HG03103 (cell line): Measurements from ENCODE around the gene NEK11.
A peak's percentile ranks its signal among the peaks of the same experiment; 100 is the strongest.

Source experiments
- ATAC-seq: cut with Tn5 transposase; IDR thresholded peaks from one replicate; pipeline ENCODE4 v1.9.1; 2021; ENCODE audit warnings: low read depth; ENCODE audit not compliant: unreplicated experiment

Gene NEK11

DNA sequence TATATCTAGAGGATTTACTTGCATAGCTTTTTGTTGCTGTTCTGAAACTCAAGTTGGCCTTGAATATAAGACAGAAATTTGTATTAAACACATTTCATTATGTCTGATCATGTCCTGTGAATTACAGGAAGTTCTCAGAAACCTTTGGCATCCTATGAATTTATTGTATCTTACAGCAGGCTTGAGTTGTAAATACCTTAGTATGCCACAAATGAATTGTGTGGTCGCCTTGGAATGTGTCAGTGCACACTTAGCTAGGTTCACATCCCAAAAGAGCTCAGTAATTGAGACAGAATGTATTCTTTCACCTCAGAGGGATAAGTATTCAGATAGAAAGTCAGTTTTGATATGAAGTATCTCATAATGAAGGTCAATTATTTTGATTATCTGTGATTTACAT is 83.4 kb downstream of the NEK11 start:
- ATAC-seq, result no peak

DNA sequence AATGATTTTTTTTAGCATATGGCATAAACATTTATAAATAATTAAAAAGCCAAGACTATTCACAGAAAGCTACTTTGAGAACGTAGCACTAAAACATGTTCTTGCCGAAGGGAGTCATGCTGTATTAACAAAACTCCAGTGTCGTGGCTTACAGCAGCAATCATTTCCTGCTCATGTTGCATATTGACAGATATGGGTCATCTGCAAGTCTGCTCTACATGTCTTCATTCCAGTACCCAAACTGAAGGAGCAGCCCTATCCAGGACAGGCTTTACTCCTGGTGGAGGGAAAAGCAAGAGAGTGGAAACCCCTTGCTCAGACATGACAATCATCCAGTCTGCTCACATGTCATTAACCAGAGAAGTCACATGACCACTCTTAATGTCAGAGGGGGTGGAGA is 87.6 kb downstream of the NEK11 start:
- ATAC-seq, result no peak

DNA sequence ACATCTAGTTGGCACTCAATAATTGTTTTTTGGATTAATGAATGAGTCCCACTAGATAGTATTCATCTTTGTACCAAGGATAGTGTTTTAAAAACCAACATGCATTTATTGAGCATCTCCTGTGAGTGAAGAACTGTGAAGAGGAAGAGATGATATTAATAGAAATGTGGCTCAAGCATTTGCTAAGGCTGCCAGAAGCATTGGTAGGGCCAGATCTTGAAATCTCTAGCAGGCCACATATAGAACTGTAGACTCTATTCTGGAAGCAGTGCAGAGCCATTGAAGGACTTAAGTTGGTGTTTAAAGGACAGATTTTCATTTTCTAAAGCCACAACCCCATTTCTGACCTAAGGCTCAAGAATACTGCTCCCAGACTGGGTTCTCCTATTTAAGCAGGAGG is 99.0 kb downstream of the NEK11 start:
- ATAC-seq, result no peak

DNA sequence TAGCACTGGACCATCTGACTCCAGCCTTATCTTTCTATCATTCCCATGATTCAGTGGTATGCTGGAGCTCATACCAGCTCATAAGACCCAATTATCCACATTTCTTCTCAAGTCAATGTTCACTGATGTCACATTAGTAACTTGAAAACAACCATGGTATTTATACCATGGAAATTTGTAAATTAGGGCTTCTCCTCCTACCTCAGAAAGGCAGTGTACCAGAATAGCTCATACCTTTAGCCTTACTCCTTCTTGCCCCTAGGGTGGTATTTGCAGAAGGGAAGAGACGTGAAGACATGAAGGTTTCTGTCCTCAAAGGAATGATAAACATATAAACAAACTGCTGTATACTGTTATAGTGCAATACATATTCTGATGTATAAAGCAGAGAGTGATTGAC is 114.2 kb downstream of the NEK11 start:
- ATAC-seq, result no peak

DNA sequence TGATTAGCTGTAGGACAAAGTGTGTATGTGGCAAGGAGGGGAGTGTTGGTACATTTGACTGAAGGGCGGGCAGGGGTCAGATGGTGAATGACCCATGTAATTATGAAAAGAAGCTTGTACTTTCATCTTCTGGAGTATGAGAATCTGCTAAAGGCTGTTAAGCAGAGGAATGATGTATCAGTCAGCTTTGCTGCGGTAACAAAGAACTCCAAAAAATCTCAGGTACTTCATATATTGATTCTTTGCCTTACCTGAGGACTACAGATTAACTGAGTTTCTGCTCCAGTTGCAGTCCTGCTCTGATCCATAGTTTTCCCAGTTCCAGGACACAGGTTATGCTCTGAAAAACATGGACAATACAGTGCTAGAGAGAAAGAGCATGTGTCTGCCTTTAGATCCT is 115.1 kb downstream of the NEK11 start:
- ATAC-seq, result no peak

DNA sequence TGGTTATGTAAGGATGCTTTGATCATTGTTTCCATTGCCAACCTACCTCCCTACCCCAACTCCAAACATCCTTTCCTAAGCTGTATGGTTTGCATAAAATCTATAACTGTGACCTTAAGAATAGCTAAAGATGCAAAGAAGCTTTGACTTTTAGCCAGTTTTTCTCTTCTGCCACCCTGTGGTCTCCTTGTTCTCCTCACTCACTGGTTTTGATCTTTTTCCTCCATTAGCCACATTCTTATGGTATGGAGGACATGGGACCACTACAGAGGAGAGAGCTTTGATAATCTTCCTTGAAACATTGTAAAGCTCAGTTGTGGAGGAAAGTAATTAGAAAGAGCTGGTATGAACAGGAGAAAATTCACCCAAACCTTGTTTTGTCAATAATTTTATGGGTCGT is 115.9 kb downstream of the NEK11 start:
- no peak for ATAC-seq

DNA sequence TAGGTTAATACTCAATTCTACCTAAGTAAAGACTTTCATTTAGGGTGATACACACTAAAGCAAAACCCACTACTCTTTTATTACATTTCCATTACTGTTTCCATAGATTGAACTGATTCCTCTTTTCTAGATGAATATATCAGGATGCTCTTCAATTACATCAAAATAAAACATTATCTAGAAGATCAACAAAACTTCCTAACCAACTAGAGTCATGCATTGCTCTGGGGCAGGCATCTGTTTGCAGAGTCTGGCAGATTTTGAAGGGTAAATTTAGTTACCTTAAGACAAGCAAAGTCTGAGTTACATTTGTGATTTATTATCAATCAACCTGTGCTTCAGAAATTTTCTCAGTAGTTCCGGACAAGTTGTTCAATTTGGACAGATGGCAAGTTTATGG is 117.1 kb downstream of the NEK11 start:
- no peak for ATAC-seq

DNA sequence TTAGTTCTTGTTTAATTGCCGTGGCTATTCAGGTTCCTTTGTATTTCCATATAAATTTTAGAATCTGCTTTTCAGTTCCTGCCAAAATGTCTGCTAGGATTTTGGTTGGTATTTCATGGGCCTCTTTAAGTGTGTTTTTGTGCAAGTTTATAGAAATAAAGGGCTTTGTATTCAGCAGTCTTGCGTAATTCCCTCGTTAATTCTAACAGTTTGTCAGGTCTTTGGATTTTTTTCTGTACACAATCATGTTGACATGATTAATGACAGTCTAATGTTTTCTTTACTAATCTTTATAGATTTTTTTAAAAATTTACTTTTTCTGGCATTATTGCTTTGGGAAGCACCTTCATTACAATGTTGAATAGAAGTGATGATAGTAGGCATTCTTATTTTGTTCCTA is 120.9 kb downstream of the NEK11 start:
- ATAC-seq, result no peak

DNA sequence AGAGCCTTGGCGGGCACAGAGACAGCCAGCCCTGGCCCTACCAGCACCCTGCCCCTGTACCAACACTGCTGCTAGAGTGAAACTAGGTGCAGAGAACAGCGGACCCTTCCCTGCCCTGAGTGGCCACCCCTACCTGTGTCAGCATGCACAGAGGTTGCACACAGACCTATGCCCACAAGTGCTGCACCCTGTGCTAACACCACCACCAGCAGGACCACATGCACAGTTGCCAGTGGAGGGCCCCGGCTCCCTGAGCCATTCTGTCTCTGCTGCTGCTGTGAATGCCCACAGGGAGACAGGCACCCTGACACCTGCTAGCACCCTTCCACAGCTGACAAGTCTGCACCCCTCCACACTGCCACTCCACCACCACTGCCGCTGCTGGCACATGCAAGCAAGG is 131.8 kb downstream of the NEK11 start:
- no peak for ATAC-seq

DNA sequence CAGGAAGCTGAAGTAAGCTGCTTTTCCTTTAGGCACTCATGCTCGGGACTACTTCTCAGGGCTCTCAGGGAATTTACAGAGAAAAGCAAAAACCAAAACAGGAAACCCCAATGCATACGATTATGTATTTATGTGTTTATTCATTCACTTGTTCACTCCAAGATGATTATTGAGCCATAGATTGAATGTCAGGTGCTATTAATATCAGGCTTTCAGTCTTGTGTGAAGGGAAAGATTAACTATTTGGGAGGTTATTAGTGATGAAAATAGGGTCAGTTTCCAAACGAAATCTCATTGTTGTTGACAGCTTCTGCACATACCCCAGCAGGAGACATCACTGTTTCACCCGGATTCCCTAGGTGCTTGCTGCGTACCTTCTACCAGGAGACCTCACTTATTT is 135.8 kb downstream of the NEK11 start:
- ATAC-seq, result no peak

DNA sequence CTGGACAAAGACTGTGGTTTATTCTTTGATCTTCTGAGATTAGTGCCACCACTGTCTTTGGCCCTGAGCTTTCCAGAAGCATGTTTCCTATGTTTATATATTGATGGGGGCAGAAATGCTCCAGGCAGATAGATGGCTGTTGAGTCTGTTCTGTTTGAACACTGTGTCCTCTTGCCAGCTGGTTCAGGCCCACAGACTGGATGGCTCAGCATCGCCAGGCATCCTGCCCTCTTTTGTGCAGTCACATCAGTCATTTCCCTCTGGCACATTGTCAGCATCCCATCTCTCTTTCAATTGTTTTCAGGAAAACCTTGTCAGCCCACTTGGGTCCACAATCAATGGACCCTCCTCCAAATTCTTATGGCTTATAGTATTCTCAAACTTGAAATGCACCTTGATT is 141.2 kb downstream of the NEK11 start:
- ATAC-seq, result no peak

DNA sequence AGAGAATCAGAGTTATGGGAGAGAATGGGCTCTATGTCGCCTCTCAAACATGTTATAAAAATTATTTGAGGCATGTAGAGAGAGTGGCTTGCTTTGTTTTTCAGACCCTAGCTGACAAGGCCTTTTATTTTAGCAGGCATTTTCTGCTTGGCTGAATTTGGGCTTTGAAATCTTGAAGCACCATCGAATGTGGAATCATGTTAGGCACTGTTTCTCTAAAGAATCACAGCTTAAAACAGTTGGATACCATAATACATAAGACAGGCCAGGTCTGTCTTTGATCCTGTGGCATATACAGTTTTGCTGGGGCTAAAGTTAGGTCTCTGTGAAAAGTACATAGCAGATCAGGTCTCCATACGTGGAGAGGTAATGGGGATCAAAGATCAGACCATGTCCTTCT is 142.7 kb downstream of the NEK11 start:
- no peak for ATAC-seq

DNA sequence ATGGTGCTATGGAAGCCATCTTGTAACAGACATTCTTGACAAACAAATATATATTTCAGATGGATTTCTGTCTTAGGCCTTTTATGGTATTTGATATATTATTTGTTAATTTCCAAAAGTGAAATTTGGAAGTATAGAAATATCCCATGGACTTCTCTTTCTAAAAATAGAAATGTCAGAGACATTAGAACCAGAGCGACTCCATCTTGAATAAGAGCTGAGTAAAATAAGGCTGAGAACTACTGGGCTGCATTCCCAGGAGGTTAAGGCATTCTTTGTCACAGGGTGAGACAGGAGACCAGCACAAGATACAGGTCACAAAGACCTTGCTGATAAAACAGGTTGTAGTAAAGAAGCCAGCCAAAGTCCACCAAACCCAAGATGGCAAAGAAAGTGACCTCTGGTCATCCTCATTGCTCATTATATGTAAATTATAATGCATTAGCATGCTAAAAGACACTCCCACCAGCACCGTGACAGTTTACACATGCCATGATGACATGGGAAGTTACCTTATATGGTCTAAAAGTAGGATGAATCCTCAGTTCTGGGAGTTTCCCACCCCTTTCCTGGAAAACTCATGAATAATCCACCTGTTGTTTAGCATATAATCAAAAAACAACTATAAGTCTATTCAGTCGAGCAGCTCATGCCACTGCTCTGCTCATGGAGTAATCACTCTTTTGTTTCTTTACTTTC is 146.0 kb downstream of the NEK11 start:
- ATAC-seq, result no peak

DNA sequence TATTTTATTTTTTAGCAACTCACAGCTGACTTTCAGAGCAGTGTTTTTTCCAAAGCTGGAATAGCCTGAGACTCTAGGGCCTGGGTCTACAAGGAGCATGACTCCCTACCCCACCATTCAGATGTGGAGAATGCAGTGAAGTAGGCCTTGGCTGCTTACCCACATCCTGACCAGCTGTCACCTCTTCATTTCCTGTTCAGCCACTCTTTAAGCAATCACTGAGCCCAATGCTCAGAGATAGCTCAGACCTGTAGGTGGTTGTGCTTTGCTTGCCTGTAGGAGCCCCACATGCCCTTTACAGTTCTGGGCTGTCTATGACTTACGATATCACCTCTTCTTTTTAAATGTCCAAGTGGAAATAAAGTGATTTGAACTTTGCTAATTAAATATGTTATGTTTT is 148.1 kb downstream of the NEK11 start:
- ATAC-seq, result peak; percentile 97

DNA sequence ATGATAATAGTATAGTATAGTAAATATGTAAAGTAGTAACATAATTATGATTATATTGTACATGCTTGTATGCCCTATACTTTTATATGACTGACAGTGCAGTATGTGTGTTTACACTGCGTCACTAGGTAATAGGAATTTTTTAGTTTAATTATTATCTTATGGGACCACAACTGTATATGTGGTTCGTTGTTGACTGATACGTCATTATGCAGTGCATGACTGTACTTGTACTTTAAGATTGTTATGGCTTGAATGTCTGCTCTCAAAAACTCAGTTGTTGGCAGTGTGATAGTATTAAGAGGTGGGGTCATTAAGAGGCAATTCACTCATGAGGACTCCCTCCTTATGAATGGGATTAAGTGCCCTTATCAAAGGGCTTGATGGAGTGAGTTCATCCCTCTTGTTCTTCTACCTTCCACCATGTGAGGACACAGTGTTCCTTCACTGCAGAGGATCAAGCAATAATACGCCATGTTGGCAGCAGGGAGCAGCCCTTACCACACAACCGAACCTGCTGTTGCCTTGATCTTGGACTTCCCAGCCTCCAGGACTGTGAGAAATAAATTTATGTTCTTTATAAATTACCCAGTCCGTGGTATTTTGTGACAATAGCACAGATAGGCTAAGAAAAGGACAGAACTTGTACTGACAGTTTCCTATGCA is 152.2 kb downstream of the NEK11 start:
- ATAC-seq, result no peak

DNA sequence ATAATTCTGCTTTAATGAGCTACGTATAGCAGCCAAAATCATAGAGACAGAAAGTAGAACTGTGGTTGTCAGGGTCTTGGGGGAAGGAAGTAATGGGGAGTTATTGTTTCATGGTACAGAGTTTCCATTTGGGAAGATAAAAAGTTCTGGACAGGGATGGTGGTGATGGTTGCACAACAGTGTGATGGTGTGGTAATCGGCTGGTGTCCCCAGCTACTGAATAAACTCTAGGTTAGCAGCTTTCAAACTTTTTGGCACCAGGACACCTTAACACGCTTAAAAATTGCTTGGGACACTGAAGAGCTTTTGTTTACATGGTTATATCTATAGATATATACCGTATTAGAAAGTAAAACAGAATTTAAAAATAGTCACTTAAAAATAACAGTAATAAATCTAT is 166.0 kb downstream of the NEK11 start:
- no peak for ATAC-seq

DNA sequence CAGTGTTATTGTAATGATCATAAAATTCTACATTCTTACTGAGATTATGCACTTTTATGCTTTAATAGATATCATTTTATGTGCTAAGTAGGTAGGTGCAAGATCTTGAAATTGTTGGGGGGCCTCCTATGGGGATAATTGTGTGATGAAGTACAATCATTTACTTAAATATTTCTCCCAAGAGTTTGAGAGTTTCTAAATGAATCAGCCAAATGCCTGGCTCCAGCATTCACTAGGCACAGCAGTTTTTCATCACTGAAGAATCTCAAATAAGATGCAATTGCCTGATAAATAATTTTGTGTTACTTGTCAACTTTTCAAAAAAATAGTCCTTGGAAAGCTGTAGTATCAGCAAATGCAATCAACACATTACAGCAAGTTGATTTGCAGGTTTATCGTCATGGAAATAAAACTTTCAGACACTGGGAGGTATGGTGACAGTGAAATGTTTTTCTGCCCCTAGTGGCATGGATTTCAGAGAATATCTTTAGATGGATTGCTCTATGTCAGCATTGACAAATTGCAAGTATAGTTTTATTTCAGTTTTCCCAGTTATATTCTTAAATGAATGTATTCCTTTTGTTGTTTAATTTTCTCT is 167.1 kb downstream of the NEK11 start:
- ATAC-seq, result no peak

DNA sequence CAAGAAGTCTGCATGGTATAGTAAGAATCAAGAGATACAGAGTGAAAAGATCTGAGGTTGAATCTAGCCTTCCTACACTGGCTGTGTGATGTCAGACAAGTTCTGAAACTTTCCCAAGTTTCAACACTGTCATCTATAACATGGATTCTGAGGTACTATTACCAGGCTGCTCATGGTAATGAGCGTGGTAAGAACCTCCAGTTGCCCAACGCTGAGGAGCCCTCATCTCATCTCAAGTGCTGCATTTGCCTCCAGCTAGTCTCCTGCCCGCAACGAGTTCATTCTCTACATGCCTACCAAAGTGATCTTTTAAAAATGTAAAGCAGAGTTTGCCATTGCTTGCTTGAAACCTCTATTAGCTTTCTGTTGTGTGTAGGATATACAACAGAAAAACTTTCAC is 168.1 kb downstream of the NEK11 start:
- no peak for ATAC-seq

DNA sequence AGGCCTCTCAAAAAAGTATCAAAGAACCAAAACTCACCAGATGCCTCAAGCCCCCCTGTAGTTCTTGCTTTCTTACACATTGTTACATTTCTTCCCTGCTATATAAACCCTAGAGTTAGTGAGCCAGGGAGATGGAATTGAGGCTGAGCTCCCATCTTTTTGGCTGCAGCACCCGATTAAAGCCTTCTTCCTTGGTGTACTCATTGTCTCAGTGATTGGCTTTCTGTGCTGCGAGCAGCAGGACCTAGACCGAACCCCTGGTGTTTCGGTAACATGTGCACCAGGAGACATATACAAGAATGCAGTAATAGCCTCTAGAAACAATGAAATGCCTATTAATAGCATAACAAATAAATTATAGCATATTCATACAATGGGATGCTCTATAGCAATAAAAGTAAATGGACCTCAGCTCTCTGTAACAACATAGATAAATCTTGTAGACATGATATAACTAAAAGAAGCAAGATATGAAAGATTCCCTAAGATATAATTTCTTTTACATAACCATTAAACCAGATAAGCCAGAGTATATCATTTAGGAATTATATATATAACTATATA is 174.0 kb downstream of the NEK11 start:
- ATAC-seq, result no peak

DNA sequence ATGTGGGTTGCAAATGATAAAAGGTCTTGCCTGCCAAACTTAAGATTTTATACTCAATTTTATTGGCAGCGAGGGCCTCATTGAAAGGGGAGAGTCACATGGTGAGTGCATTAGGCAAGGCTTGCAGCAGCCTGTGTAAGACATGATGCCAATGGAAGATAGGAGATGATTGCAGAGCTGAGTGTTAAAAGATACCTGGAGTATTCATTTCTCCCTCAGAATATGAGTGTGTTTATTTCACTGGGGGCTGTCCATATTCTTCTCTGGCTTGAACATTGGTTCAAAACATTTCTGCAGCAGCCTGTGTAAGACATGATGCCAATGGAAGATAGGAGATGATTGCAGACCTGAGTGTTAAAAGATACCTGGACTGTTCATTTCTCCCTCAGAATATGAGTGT is 189.7 kb downstream of the NEK11 start:
- ATAC-seq, result no peak

DNA sequence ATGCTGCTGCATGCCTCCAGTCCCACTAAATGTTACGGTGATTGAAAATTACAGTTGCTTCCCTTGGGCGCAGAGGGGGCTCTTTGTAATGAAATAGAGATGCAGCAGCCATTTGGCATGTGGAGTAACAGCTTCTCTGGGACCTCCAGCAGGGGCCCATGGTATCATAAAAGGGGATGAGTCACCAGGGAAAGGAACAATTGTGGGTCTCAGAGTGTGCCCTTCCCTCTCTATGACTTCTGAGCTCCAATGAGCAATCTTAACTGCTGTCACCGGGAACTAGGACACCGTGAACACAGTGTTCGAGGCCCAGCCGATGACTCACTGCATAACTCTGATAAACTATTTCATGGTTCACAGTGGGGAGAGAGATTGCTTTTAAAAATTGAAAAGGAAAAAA is 190.1 kb downstream of the NEK11 start:
- no peak for ATAC-seq

DNA sequence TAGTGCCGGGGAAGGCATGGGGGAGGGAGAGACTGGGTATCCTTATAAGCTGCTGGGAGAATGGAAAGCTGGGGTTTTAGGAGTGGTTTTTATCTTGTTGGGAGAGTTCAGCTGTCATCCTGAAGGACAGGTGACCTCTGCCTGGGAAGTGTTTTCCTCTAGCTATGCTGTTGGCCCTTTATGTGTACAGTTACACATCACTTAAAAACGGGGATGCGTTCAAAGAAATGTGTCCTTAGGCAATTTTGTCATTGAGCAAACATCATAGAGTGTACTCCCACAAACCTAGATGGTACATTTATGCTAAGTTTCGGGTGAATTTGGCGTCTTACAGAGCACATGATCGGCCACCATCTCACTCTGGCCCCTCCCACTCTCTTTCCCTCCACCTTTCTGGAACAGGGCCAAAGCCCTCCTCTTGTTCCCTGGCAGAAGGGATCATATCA is 190.6 kb downstream of the NEK11 start:
- no peak for ATAC-seq
